GM03348 (cell line): ENCODE data around the gene WWOX.
A peak's percentile ranks its signal among the peaks of the same experiment; 100 is the strongest.

ENCODE experiments used
- DNase-seq: peaks from one replicate; pipeline ENCODE4 v3.0.0; 2012; ENCODE audit warnings: low spot score

The WWOX gene

GRCh38 chr16:78142788-78143187 is 43.3 kb downstream of the WWOX start:
- DNase-seq: no peak

DNA sequence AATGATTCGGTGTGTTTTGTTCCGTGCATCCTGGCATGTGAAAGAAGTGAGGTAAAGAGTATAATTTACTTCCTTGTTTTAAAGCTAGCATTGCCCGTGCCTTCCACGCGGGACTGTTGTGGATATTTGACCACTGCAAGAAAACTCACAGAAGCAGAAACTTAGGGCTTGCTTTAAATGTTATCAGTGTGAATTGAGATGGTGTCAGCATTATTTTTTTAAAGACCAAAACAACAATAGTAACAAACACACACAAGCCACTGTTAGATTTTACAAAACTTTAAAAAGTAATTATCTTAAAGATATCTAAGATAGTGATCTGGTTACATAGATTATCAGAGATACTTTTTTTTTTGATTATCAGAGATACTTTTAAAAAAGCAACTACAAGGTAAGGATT is 47.4 kb downstream of the WWOX start:
- no peak for DNase-seq

DNA sequence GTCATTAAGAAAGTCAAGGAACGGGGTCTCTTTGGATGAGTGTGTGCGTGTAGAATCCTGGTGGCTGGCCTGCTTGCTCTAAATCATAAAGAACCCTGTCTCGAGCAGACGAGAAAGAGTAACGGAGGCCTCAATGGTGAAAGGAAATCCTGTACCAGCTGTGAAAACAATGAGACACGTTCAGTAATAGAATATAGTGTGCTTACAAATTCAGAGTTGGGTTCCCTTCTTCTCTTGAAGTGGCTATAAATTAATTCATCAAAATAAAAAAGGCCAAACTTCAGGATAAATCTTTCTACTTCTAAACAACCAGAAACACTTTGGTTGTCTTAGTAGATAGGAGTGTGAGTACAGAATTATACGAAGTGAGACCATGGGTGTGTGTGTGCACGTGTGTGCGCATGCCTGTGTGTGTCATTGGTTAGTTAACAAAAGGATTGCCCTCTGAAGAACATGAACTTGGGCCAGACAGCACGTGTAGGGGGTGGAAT is 48.5 kb downstream of the WWOX start:
- DNase-seq: no peak

DNA sequence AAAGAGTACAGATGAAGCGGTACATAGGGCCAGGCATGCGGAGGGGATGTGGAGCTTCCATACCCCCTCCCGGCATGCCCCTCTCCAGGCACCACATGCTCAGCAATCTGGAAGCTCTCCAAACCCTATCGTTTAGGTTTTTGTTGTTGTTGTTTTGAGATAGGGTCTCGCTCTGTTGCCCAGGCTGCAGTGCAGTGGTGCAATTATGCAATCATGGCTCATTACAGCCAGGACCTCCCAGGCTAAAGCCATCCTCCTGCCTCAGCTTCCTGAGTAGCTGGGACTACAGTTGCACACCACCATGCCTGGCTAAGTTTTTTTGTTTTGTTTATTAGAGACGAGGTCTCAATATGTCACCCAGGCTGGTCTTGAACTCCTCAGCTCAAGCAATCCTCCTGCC is 50.8 kb downstream of the WWOX start:
- no peak for DNase-seq

GRCh38 chr16:78154729-78155461 is 55.4 kb downstream of the WWOX start:
- DNase-seq: no peak

DNA sequence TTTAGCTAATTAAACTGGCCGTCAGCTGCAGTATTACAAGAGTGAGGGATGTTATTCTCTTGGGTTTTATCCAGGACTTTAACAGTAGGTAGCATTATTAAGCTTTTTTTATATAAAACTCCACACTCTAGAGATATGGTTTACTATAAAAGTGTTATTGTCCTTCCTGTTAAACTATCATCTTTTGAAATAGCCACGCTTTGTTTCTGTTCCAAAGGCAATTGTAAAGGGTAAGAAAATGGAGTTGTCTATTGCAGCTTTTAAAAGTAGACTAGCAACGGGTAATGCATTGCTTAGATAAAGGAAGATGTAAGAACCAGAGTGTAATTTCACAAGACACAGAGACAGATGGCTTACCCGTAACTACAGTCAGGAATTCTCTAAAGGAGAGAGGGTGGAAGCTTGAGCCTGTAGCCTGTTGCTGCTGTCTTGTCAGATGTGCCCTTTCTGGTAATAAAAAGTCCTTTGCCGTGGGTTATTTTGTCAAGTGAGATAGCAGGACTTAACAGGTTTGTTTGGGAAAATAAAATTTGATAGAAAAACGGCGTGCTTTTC is 56.4 kb downstream of the WWOX start:
- DNase-seq: no peak

DNA sequence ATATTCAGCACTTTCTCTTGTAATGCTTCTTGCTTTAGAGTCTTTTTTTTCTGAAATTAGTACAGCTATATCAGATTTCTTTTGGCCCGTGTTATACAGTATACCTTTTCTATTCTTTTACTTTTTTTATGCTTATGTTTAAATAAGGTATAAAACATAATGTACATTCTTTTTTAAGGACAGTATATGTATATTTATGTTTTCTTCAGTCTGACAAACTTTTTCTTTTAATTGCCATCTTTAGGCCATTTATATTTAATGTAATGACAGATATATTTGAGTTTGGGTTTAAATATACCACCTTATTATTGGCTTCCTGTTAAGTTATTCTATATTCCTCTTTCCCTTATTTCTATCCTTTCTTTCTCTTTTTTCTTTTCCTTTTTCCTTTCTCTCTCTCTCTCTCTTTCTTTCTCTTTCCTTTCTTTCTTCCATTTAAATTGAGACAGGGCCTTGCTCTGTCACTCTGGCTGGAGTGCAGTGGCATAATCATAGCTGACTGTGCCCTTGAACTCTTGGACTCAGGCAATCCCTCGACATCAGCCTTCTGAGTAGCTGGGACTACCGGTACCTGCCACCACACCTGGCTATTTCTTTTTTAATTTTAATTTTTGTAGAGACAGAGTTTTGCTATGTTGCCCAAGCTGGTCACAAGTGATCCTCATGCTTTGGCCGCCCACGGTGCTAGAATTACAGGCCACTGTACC is 61.7 kb downstream of the WWOX start:
- DNase-seq: no peak

GRCh38 chr16:78163772-78164670 is 64.6 kb downstream of the WWOX start:
- no peak for DNase-seq

- no peak for DNase-seq
Measured at GRCh38 chr16:78170494-78170933, 71.1 kb downstream of the WWOX start.

DNA sequence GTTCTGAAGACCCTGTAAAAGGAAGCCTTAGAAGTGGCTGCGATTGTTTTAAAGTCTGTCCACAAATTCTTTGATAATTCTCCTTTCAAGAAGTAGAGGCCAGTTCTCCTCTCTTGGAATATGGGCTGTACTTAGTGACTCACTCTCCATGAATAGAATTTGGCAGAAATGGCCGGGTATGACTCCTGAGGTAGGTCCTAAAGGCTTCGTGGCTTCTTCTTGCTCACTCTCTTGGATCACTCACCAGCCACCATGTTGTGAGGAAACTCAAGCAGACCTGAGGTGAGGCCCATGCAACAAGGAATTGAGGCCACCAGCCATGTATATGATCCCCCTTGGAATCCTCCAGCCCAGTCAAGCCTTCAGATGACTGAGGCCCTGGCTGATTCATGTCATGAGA is 75.8 kb downstream of the WWOX start:
- DNase-seq: no peak

DNA sequence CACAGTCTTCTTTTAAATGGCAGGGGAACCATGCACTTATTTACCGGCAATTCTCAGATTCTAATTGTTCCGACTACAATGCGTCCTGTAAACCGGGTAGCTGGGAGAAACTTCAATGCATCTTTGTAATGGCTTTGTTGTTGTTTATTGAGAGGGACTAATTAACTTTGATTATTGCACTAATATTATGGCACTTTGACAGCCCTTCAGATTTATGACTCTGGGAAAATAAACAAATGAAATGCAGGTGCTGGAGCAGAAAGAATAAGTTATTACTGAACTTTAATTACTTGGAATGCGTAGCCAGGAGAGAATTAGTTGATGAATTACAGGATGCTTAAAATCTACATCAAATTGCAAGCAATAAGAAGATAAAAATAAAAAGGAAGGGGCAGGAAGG is 77.0 kb downstream of the WWOX start:
- DNase-seq: no peak

DNA sequence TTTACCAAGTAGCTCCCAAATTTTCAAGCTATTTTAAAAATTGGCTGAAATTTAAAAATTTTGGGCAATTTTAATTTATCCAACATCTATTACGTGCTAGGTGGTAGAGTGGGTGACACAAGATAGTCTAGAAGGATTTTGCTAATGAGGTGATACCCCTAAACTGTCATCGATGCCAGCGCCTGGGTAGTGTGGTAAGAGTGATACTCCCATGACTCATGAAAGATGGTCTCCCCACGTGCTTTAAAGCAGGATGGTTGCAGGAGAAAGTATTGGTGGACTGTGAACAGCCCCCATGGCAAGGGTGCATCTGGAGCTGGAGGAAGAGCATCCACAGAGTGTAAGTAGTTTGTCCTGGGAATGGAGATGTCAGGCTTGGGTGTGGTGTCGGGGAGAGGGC is 77.8 kb downstream of the WWOX start:
- DNase-seq: no peak

- no peak for DNase-seq
Measured at GRCh38 chr16:78177987-78178386, 78.5 kb downstream of the WWOX start.

DNA sequence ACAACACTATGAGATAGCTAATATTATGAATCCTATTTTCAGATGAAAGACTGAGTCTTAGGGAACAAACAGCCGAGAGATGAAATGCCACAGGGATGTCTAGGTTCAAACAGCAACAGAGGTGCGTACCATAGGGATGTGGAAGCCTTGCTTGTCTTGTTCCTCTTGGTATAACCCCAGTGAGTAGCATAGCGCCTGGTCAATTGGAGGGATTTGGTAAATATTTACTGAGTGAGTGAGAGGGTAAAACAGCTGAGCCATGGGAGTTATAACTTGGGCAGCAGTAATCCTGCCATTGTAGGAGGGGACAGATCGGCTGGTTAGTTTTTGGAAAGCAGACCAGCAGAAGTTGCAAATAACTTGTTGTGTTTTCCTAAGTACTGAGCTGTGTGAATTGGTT is 80.2 kb downstream of the WWOX start:
- DNase-seq: no peak

- DNase-seq: no peak
Measured at GRCh38 chr16:78180349-78180748, 80.9 kb downstream of the WWOX start.

- peak; percentile 20 for DNase-seq
Measured at GRCh38 chr16:78183437-78184237, 84.2 kb downstream of the WWOX start.

DNA sequence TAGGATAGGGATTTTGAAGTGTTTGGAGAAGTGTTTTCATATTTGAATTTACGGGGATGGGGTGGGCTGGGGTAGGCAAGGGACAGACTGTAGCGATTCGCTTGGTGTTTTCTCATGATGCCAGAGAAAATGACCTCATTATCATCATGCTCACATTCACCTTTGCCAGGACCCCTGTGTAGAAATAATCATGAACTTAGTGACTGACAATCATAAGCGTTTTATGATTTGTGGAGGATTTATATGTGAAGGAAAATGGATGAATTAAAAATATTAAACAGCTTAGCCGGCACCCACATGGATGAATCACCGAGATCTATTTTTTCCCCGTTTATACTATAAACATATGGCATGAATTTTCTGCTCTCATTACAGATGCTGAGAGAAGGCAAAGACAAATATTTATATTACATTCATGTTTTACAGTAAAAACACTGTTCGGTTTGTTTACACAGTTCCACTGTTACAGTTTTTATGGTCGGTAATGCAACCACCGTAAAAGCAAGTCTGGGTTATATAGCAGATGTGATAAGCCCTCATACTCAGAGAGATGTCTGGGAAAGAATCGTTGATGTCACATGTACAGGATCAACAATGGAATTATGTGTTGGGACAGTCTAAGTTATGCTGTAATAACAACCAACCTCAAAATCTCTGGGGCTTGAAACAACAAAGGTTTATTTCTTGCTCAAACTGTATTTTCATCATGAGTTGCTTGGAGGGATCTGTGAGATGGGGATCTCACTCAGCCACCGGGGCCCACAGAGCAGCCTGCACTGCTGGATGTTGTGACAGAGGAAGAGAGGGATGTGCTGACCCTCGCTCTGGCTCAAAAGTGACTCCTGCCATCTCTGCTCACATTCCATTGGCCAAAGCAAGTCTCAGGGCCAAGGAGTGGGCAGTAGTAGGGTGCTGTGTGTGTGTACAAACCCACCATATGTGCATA is 85.1 kb downstream of the WWOX start:
- peak; percentile 23 for DNase-seq

DNA sequence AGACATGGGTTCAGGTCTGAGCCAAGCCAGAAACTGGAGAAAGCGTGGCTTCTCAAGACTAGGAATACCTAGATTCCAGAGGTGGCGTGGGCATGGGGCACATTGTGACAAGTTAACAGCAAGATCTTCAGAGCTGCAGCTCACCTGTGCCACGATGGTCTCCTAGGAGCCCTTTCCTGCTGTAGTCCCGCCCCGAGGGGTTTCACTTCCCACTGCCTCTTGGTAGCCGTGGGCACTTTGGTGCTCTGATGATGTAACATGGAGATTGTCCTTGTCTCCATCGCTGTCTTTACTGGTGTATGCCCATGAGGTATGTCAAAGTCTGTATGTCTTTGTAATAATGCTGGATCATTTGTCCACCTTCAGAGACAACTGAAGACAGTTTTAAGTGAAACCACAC is 89.7 kb downstream of the WWOX start:
- no peak for DNase-seq

GRCh38 chr16:78192734-78193488 is 93.5 kb downstream of the WWOX start:
- no peak for DNase-seq
